Measurements from ENCODE around the gene GPALPP1.

- TF ChIP-seq, protein P1, sequence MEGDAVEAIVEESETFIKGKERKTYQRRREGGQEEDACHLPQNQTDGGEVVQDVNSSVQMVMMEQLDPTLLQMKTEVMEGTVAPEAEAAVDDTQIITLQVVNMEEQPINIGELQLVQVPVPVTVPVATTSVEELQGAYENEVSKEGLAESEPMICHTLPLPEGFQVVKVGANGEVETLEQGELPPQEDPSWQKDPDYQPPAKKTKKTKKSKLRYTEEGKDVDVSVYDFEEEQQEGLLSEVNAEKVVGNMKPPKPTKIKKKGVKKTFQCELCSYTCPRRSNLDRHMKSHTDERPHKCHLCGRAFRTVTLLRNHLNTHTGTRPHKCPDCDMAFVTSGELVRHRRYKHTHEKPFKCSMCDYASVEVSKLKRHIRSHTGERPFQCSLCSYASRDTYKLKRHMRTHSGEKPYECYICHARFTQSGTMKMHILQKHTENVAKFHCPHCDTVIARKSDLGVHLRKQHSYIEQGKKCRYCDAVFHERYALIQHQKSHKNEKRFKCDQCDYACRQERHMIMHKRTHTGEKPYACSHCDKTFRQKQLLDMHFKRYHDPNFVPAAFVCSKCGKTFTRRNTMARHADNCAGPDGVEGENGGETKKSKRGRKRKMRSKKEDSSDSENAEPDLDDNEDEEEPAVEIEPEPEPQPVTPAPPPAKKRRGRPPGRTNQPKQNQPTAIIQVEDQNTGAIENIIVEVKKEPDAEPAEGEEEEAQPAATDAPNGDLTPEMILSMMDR (IDR thresholded peaks at IDR 0.05) = no peak
- TF ChIP-seq POLR2AphosphoS5 (IDR thresholded peaks at IDR 0.05) (no peak), POLR2A (IDR thresholded peaks at IDR 0.05) (no peak)
Observed at GRCh38 chr13:45060062-45060461, 70.7 kb downstream of the GPALPP1 start.
